Astrocyte of the cerebellum (primary cell): ENCODE results near the gene FPGS.

Source experiments
- DNase-seq: peaks from one replicate; pipeline ENCODE4 v3.0.0-alpha.2; 2011; ENCODE audit warnings: low read depth
- H3K4me3 ChIP-seq: 2 replicates; pipeline ENCODE4 v1.5.1; 2011; ENCODE audit warnings: mild to moderate bottlenecking, low read depth, low read length, moderate library complexity
- in situ Hi-C: cut with HindIII; loops from 2 replicates; pipeline ENCODE4 v1.10.0; 2017; ENCODE audit warnings: low sequenced_read_pairs
- TF ChIP-seq, protein P1 (sequence below): IDR thresholded peaks from 2 replicates; pipeline ENCODE4 v1.5.1; 2012; ENCODE audit warnings: low read length, low read depth, moderate library complexity, mild to moderate bottlenecking; ENCODE audit errors: missing control alignments

The FPGS gene

DNA sequence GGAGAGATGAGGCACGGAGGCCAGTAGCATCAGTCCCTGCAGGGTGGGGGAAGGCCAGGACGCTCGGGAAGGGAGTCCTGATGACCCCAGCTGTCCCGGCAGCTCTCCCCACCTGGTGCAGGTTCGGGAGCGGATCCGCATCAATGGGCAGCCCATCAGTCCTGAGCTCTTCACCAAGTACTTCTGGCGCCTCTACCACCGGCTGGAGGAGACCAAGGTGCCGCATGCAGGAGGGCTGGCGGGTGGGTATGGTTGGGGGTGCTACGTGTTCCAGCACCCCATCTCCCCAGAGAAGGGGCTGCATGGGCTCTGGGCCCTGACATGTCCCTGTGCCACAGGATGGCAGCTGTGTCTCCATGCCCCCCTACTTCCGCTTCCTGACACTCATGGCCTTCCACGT lies 4.2 kb downstream of the FPGS start:
- TF ChIP-seq, protein P1, sequence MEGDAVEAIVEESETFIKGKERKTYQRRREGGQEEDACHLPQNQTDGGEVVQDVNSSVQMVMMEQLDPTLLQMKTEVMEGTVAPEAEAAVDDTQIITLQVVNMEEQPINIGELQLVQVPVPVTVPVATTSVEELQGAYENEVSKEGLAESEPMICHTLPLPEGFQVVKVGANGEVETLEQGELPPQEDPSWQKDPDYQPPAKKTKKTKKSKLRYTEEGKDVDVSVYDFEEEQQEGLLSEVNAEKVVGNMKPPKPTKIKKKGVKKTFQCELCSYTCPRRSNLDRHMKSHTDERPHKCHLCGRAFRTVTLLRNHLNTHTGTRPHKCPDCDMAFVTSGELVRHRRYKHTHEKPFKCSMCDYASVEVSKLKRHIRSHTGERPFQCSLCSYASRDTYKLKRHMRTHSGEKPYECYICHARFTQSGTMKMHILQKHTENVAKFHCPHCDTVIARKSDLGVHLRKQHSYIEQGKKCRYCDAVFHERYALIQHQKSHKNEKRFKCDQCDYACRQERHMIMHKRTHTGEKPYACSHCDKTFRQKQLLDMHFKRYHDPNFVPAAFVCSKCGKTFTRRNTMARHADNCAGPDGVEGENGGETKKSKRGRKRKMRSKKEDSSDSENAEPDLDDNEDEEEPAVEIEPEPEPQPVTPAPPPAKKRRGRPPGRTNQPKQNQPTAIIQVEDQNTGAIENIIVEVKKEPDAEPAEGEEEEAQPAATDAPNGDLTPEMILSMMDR, result no peak
- in situ Hi-C loops, result no loop called here
- DNase-seq, result no peak
- no peak overlapping the region for H3K4me3 ChIP-seq

DNA sequence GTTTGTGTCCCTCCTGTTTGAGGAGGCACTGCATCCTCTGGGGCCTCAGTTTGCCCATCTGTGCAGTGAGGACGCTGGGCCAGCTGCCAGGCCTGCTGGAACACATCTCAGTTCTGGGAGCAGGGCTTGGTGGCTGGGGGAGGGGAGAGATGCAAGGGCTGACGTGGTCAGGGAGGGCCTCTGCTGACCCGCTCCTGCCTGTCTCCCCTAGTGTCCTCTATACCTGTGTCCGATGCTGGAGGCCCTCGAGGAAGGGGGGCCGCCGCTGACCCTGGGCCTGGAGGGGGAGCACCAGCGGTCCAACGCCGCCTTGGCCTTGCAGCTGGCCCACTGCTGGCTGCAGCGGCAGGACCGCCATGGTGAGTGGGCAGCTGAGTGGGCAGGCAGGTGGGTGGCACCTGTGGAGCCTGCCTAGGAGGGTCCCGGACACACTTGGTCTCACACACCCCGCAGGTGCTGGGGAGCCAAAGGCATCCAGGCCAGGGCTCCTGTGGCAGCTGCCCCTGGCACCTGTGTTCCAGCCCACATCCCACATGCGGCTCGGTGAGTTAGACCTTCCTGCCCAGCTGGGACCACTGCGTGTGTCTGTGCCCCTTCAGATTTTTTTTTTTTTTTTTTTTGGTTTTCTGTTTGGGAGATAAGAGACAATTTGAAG lies 5.8 kb downstream of the FPGS start:
- in situ Hi-C loops, result no loop called here

DNA sequence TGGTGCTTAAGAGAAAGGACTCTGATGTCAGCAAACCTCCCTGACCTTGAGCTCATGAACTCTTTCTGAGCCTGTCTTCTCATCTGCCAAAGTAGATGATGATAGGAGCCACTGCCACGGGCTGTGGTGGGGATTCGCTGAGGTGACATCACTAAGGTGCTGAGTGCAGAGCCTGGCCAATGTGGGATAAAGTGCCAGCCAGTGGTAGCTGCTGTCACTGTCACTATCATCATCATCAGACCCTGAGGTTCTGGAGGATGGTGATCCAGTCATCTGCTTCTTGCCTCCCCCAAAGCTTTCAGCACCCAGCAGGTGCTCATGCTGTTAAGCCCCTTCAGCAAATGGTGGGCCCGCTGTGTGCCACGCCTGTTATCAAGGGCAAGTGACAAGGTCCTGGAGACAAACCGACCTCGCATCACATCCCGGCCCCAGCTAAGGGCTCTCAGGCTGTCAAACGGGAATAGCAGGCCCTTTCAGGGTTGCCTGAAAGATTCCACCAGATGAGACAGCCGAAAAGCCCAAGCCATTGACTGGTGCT lies 6.4 kb downstream of the FPGS start:
- in situ Hi-C loops, result no loop called here
- H3K4me3 ChIP-seq, result no peak overlapping the region
- TF ChIP-seq, protein P1, result no peak
- no peak for DNase-seq

More for the DNA sequence above, 5.8 kb downstream of the FPGS start:
- H3K4me3 ChIP-seq, result no peak overlapping the region
- TF ChIP-seq, protein P1, result no peak
- DNase-seq, result no peak

DNA sequence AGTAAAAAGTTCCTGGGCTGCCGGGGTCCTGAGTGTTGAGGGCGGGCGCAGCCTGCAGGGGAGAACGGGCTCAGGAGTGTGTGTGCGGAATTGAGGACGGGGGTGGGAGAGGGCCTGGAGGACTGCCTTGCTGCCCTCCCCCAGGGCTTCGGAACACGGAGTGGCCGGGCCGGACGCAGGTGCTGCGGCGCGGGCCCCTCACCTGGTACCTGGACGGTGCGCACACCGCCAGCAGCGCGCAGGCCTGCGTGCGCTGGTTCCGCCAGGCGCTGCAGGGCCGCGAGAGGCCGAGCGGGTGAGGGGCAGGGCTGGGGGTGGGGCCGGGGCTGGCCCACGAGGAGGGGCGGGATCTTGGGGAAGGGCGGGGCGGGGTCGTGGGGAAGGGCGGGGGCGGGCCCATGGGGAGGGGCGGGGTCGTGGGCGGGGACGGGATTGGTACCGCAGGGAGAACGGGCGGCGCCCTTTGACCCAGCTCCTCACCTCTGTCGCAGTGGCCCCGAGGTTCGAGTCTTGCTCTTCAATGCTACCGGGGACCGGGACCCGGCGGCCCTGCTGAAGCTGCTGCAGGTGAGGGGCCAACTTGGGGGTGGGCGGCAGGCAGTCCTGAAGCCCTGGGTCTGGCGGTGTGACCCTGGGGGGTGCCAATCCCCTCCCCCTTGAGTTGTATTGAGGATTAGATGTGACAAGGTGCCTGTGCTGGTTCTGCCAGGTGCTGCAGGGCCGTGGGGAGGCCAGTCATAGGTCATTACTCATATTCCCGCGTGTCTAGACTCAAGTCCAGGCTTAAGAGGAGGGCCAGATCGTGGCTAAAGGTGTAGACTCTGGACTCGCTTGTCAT lies 7.1 kb downstream of the FPGS start:
- H3K4me3 ChIP-seq, result no peak overlapping the region
- DNase-seq, result no peak
- TF ChIP-seq, protein P1, result no peak
- in situ Hi-C loops, result no loop called here

DNA sequence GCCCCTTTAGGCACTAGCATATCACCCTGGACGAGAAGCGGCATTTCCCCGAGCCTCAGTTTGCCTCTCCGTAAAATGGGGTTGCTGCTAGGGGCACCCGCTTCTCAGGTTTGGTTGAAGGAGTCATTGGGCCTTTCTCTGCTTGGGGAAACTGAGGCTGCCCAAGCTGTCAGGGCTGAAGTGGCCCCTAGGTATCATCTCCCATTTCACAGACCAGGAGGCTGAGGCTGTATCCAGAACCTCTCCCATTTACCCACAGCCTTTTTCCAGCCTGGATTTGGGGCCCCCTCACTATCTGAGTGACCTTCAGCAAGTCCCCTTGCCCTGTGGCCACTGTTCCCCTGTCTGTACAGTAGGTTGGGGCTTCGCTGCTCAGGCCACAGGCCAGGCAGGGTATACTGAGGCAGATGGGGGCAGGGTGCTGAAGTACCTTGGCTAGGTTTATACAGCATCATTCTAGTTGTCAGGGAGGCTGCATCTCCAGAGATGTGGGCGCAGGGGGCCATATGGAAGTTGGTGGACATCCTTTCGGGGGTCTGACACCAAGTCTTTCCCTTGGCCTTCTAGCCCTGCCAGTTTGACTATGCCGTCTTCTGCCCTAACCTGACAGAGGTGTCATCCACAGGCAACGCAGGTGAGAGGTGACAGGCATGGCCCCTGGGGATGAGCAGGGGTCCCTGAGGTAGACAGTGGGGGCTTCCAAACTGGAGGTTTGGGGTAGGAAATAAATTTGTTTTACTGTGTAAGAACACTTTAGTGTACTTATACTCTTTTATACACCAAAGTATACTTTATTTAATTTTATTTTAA lies 7.9 kb downstream of the FPGS start:
- H3K4me3 ChIP-seq, result no peak overlapping the region
- in situ Hi-C loops, result no loop called here
- no peak for DNase-seq
- TF ChIP-seq, protein P1, result no peak

DNA sequence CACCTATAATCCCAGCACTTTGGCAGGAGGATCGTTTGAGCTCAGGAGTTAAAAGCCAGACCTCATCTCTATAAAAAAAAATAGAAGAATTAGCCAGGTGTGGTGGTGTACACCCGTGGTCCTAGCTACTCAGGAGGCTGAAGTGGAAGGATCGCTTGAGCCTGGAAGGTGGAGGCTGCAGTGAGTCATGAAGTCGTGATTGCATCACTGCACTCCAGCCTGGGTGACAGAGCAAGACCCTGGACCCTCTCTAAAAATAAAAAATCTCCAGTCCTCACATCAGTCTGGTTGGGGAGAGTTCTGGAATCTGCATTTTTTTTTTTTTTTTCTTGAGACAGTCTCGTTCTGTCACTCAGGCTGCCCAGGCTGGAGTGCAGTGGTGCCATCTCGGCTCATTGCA lies 9.3 kb downstream of the FPGS start:
- in situ Hi-C loops, result no loop called here
- TF ChIP-seq, protein P1, result no peak
- H3K4me3 ChIP-seq, result no peak overlapping the region
- DNase-seq, result no peak
